DOHH2 (cell line): ENCODE measurements around the gene ACSF3.

Experiments used
- H3F3A ChIP-seq: fragments of 200-600 bp; sonication (generic), shearing (Covaris generic); 2 replicates; pipeline ENCODE4 v1.6.0; 2016; ENCODE audit warnings: antibody characterized with exemption, mild to moderate bottlenecking; ENCODE audit not compliant: control insufficient read depth, insufficient read depth
- H3K27ac ChIP-seq: fragments of 200-600 bp; sonication (generic); 2 replicates; pipeline ENCODE4 v1.5.1; 2014; ENCODE audit warnings: low read depth, mild to moderate bottlenecking, low read length, moderate library complexity
- H3K27me3 ChIP-seq: fragments of 200-600 bp; sonication (generic); 2 replicates; pipeline ENCODE4 v1.6.1; 2014; ENCODE audit warnings: mild to moderate bottlenecking, low read length, mixed read lengths; ENCODE audit not compliant: control insufficient read depth
- H3K36me3 ChIP-seq: fragments of 200-600 bp; sonication (generic); 2 replicates; pipeline ENCODE4 v1.6.1; 2014; ENCODE audit warnings: mild to moderate bottlenecking, low read length, moderate library complexity, mixed read lengths; ENCODE audit not compliant: control insufficient read depth
- H3K4me1 ChIP-seq: fragments of 200-600 bp; sonication (generic); 2 replicates; pipeline ENCODE4 v1.6.1; 2014; ENCODE audit warnings: mild to moderate bottlenecking, low read length, mixed read lengths; ENCODE audit not compliant: control insufficient read depth
- H3K4me2 ChIP-seq: fragments of 200-600 bp; sonication (generic); 2 replicates; pipeline ENCODE4 v1.6.0; 2014; ENCODE audit warnings: mild to moderate bottlenecking, low read length, moderate library complexity
- H3K4me3 ChIP-seq: fragments of 200-600 bp; sonication (generic); 2 replicates; pipeline ENCODE4 v1.5.1; 2014; ENCODE audit warnings: mild to moderate bottlenecking, low read length, mixed read lengths
- H3K79me2 ChIP-seq: fragments of 200-600 bp; sonication (generic); 2 replicates; pipeline ENCODE4 v1.6.1; 2014; ENCODE audit warnings: mild to moderate bottlenecking, low read length, mixed read lengths; ENCODE audit not compliant: control insufficient read depth
- H3K9me2 ChIP-seq: fragments of 200-600 bp; sonication (generic); replicated peaks from 2 replicates; pipeline ENCODE4 v1.6.1; 2014; ENCODE audit warnings: mild to moderate bottlenecking, low read length, mixed read lengths; ENCODE audit not compliant: control insufficient read depth
- H3K9me3 ChIP-seq: fragments of 200-600 bp; sonication (generic); 2 replicates; pipeline ENCODE4 v1.6.1; 2014; ENCODE audit warnings: antibody characterized with exemption, low read length, mixed read lengths; ENCODE audit not compliant: control insufficient read depth, insufficient read depth
- H4K20me1 ChIP-seq: fragments of 200-600 bp; sonication (generic); 2 replicates; pipeline ENCODE4 v1.6.0; 2014; ENCODE audit warnings: low read depth, mild to moderate bottlenecking, antibody characterized with exemption, low read length, moderate library complexity; ENCODE audit not compliant: control insufficient read depth, insufficient read depth
- EZH2phosphoT487 ChIP-seq: fragments of 200-600 bp; sonication (generic); IDR thresholded peaks from 2 replicates; pipeline ENCODE4 v1.6.1; 2017; ENCODE audit warnings: borderline replicate concordance, mild to moderate bottlenecking, antibody characterized with exemption, low read length, moderate library complexity, mixed read lengths
- TF ChIP-seq, protein P1 (sequence below): fragments of 200-600 bp; sonication (generic); IDR thresholded peaks from one replicate; pipeline ENCODE4 v1.5.1; 2014; ENCODE audit warnings: antibody characterized with exemption, mild to moderate bottlenecking, low read depth, low read length; ENCODE audit not compliant: poor library complexity, severe bottlenecking

ACSF3 gene

DNA sequence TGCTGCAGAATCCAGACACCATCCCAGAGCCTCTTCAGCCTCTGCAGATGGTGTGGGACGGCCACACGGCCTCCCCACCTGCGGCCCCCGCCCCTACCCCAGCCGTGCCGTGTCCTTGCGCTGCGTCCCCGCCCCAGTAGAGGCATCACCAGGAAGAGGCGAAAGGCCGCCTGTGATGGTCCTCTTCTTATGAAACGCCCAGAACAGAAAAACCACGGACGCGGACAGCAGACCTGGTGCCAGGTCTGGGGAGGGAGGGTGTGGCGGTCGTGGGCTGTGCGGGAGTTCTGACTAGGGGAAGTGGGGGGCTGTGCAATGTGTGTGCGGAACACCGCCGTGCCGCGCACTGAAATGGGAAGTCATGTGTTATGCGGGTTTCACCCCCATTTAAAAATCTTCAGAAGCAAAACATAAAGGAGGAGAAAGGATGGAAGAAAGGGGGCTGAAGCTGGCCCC is 25.5 kb downstream of the ACSF3 start:
- Histone ChIP-seq H3K27me3 (no peaks in the 10 kb centered on the region), H4K20me1 (no peaks in the 10 kb centered on the region), H3F3A (peaks cover 29% of the 10 kb centered on the region), H3K4me2 (no peak overlapping the region), H3K4me1 (peaks cover 70% of the 10 kb centered on the region), H3K4me3 (no peak overlapping the region), H3K27ac (no peak overlapping the region), H3K9me2 (no peaks in the 10 kb centered on the region), H3K79me2 (peaks cover 39% of the 10 kb centered on the region), H3K36me3 (peaks cover 88% of the 10 kb centered on the region), H3K9me3 (peaks cover 1% of the 10 kb centered on the region; the same call in 1 of the 2 replicates)
- TF ChIP-seq EZH2phosphoT487: no peak
- TF ChIP-seq, protein P1, sequence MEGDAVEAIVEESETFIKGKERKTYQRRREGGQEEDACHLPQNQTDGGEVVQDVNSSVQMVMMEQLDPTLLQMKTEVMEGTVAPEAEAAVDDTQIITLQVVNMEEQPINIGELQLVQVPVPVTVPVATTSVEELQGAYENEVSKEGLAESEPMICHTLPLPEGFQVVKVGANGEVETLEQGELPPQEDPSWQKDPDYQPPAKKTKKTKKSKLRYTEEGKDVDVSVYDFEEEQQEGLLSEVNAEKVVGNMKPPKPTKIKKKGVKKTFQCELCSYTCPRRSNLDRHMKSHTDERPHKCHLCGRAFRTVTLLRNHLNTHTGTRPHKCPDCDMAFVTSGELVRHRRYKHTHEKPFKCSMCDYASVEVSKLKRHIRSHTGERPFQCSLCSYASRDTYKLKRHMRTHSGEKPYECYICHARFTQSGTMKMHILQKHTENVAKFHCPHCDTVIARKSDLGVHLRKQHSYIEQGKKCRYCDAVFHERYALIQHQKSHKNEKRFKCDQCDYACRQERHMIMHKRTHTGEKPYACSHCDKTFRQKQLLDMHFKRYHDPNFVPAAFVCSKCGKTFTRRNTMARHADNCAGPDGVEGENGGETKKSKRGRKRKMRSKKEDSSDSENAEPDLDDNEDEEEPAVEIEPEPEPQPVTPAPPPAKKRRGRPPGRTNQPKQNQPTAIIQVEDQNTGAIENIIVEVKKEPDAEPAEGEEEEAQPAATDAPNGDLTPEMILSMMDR: no peak

DNA sequence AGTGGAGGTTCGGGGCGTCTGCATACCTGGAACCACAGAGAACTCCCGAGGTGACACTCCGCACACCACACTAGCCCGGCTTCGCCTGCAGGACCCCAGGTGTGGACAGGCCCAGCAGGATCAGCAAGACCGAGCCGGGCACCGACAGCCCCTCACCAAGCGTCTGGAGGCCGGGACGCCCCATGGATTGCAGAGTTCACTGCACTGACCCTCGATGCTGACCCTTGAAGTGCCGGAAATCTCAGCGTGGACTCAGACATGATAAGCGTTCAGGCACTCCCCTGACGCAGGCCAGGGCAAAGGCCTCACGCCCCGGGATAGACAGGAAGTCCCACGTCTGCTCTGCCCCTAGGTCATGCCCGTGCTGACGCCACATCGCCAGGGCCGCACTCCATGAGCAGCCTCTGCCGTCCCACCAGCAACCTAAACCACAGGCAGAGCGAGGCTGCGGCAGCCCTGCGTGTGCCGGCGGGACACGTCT is 26.0 kb downstream of the ACSF3 start:
- Histone ChIP-seq H4K20me1 (no peaks in the 10 kb centered on the region), H3K79me2 (peaks cover 44% of the 10 kb centered on the region), H3K4me3 (no peak overlapping the region), H3K27me3 (no peaks in the 10 kb centered on the region), H3K4me2 (no peak overlapping the region), H3F3A (peaks cover 24% of the 10 kb centered on the region), H3K4me1 (peaks cover 65% of the 10 kb centered on the region), H3K36me3 (peaks cover 88% of the 10 kb centered on the region), H3K27ac (no peak overlapping the region), H3K9me3 (peaks cover 6% of the 10 kb centered on the region; the same call in 1 of the 2 replicates), H3K9me2 (no peaks in the 10 kb centered on the region)
- no peak for TF ChIP-seq EZH2phosphoT487
- TF ChIP-seq, protein P1: no peak

DNA sequence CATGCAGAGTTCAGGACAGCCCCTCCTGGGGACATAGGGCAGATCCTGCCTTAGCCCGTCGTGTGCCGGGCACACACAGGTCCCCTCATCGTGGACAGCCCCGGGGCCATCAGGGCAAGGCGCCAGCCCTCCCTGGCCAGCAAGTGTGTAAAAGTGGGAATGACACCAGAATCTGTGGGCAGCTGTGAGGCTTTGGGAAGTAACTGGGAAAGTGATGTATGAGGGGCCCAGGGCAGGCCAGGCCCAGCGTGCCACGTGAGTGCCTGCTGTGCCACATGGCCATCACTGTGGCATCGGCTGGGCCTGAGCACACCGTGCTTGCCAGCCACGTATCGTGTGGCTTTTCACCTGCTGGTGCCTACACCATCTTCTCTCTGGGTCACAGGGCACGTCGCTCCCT is 26.6 kb downstream of the ACSF3 start:
- peaks cover 59% of the 10 kb centered on the region for H3K4me1 ChIP-seq
- H3K79me2 ChIP-seq: peaks cover 48% of the 10 kb centered on the region
- H3K9me2 ChIP-seq: no peaks in the 10 kb centered on the region
- TF ChIP-seq EZH2phosphoT487: no peak
- TF ChIP-seq, protein P1: no peak
- H3K9me3 ChIP-seq: peaks cover 6% of the 10 kb centered on the region; the same call in 1 of the 2 replicates
- H4K20me1 ChIP-seq: no peaks in the 10 kb centered on the region
- H3K36me3 ChIP-seq: peaks cover 94% of the 10 kb centered on the region
- H3K27ac ChIP-seq: peak overlapping the region; percentile 92; the same call in 1 of the 2 replicates
- no peaks in the 10 kb centered on the region for H3K27me3 ChIP-seq
- no peak overlapping the region for H3K4me3 ChIP-seq
- no peak overlapping the region for H3K4me2 ChIP-seq
- peaks cover 20% of the 10 kb centered on the region for H3F3A ChIP-seq
